ENCODE measurements around the gene ATP2B2. TPM values are rescaled to one million over a fixed set of nuclear protein-coding genes. Genes with fewer than 3 reads are reported as not detected.

ATP2B2 gene
- total RNA-seq, 4 donors from 2014 or later, result 0.29 to 9.5 (median 4.4) TPM

- intact Hi-C loops (cut with DNase I; ENCODE audit: low total_unique reads), result no loop called here
Measured at GRCh38 chr3:10381336-10381735, 124.0 kb downstream of the ATP2B2 start.

DNA sequence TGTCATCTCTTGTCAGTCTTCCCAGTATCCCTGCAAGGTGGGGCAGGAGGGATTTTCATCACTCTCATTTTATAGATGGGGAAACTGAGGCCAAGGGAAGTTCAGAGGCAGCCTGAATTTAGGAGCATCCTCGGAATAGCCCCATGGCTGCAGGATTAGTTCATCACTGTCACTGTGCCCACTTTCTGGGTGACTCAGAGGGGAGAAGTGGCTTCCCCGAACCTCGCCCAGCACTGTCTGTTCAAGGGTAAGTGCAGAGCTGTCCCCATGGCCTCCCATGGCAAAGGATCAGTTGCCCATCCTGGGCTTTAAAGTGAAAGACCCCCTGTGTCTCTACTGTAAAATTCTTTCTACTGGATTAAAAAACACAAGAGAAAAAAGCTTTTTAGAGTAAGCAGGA is 124.5 kb downstream of the ATP2B2 start:
- Histone ChIP-seq H3K4me1 (no peaks in the 10 kb centered on the region), H3K27me3 (no peaks in the 10 kb centered on the region), H3K9me3 (no peaks in the 10 kb centered on the region), H3K27ac (no peak overlapping the region), H3K4me3 (no peak overlapping the region), H3K36me3 (no peaks in the 10 kb centered on the region)
- intact Hi-C loops (cut with DNase I; ENCODE audit: low total_unique reads), result no loop called here
- TF ChIP-seq CTCF (IDR thresholded peaks at IDR 0.05) (no peak), POLR2A (IDR thresholded peaks at IDR 0.05) (no peak)
- no peak for DNase-seq

More at GRCh38 chr3:10381336-10381735, 124.0 kb downstream of the ATP2B2 start:
- Histone ChIP-seq H3K4me3 (no peak overlapping the region), H3K36me3 (no peaks in the 10 kb centered on the region), H3K9me3 (no peaks in the 10 kb centered on the region), H3K27ac (no peak overlapping the region), H3K27me3 (no peaks in the 10 kb centered on the region), H3K4me1 (no peaks in the 10 kb centered on the region)
- TF ChIP-seq CTCF (IDR thresholded peaks at IDR 0.05) (no peak), POLR2A (IDR thresholded peaks at IDR 0.05) (no peak)
- no peak for DNase-seq

DNA sequence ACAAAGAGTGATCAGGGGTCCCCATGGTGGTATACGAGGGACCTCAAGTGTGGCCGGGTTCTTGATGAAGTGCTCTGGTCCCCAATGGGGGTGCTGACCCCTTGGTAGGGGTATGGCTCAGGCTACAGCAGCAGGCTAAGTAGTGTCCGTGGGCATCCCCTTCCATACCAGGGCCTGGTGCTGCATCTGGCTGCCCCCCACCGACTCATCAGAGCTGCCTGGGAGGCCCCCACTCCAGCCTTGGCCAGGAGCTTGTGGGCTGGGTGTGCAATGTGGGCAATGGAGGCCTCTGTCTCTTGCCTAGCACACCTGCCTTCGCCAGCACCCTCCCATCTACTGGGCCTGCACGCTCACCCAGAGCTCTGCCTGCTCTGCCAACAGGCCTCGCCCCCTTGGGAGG is 125.4 kb downstream of the ATP2B2 start:
- Histone ChIP-seq H3K4me1 (no peaks in the 10 kb centered on the region), H3K9me3 (no peaks in the 10 kb centered on the region), H3K36me3 (no peaks in the 10 kb centered on the region), H3K27ac (no peak overlapping the region), H3K27me3 (no peaks in the 10 kb centered on the region), H3K4me3 (no peak overlapping the region)
- intact Hi-C loops (cut with DNase I; ENCODE audit: low total_unique reads), result no loop called here
- TF ChIP-seq CTCF (IDR thresholded peaks at IDR 0.05), result no peak
- no peak for TF ChIP-seq POLR2A (IDR thresholded peaks at IDR 0.05)
- no peak for DNase-seq

- no peak for DNase-seq
- no peak overlapping the region for H3K27ac ChIP-seq
- TF ChIP-seq POLR2A (IDR thresholded peaks at IDR 0.05) (no peak), CTCF (IDR thresholded peaks at IDR 0.05) (no peak)
- no peaks in the 10 kb centered on the region for H3K27me3 ChIP-seq
- no peaks in the 10 kb centered on the region for H3K9me3 ChIP-seq
- intact Hi-C loops (cut with DNase I; ENCODE audit: low total_unique reads), result no loop called here
- no peaks in the 10 kb centered on the region for H3K36me3 ChIP-seq
- no peak overlapping the region for H3K4me3 ChIP-seq
- no peaks in the 10 kb centered on the region for H3K4me1 ChIP-seq
Measured at GRCh38 chr3:10379161-10379560, 126.2 kb downstream of the ATP2B2 start.

- DNase-seq, result no peak
- Histone ChIP-seq H3K4me3 (no peak overlapping the region), H3K4me1 (no peaks in the 10 kb centered on the region), H3K36me3 (no peaks in the 10 kb centered on the region), H3K27me3 (no peaks in the 10 kb centered on the region), H3K27ac (no peak overlapping the region), H3K9me3 (no peaks in the 10 kb centered on the region)
- no peak for TF ChIP-seq CTCF (IDR thresholded peaks at IDR 0.05)
- TF ChIP-seq POLR2A (IDR thresholded peaks at IDR 0.05), result no peak
- intact Hi-C loops (cut with DNase I; ENCODE audit: low total_unique reads), result no loop called here
Measured at GRCh38 chr3:10378742-10379141, 126.6 kb downstream of the ATP2B2 start.

All from uterus (tissue), 4 donors.